Measurements from ENCODE around the gene C1QTNF6. TPM values are rescaled to one million over a fixed set of nuclear protein-coding genes. Genes with fewer than 3 reads are reported as not detected.

C1QTNF6 gene
- total RNA-seq, 1 donor from 2014 or later = 58.3 TPM

DNA sequence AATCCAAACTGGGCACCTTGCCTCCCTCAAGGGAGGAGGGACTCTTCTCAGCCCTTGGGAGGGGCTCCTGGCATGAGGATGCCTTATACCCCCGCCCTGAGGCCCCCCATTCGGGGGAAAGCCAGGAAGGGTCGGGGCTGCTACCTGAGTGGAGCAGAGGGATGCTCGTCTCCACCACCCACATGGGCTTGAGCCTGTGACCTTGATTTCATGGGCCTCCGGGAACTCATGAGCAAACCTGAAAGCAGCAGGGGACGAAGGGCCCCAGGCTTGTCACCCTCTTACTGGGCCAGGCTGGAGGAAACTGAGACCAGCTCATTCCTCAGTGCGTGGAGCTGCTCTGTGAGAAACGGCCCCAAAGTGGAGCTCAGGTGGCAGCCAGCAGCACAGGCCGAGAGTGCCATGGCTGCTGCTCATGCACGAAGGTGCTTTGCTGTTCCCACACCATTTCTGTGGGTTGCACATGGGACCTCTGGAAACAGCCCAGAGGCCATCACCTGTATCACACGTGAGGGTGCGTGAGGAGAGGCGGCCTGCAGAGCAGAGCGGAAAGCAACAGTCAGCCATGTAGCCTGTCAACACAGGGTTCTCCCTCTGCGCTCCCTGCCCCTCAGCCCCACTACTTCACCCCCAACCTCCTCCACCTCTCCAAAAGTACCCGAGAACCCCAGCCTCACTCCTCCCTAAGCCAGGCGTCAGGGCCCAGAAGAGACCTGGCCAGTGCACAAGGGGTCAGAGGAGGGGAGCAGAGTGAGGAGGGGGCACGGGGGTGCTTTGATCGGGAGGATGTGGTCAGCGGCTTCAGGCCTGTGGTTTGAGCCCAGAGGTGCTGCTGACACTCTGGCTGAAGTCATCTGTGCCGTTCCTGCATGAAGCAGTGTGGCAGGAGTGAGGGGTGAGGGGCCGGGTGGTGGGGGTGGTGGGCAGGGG lies 24.2 kb downstream of the C1QTNF6 start:
- Mint-ChIP-seq H3K4me3 (no peak overlapping the region), H3K27me3 (ENCODE audit: low read depth) (peaks cover 6% of the 10 kb centered on the region), H3K36me3 (no peaks in the 10 kb centered on the region), H3K4me1 (peaks cover 3% of the 10 kb centered on the region), H3K27ac (no peak overlapping the region), H3K9me3 (no peaks in the 10 kb centered on the region)
- no peak for DNase-seq (ENCODE audit: low spot score in 2 of 2, unreplicated experiment in 2 of 2)
- TF ChIP-seq, protein P1, sequence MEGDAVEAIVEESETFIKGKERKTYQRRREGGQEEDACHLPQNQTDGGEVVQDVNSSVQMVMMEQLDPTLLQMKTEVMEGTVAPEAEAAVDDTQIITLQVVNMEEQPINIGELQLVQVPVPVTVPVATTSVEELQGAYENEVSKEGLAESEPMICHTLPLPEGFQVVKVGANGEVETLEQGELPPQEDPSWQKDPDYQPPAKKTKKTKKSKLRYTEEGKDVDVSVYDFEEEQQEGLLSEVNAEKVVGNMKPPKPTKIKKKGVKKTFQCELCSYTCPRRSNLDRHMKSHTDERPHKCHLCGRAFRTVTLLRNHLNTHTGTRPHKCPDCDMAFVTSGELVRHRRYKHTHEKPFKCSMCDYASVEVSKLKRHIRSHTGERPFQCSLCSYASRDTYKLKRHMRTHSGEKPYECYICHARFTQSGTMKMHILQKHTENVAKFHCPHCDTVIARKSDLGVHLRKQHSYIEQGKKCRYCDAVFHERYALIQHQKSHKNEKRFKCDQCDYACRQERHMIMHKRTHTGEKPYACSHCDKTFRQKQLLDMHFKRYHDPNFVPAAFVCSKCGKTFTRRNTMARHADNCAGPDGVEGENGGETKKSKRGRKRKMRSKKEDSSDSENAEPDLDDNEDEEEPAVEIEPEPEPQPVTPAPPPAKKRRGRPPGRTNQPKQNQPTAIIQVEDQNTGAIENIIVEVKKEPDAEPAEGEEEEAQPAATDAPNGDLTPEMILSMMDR (IDR thresholded peaks at IDR 0.05; ENCODE audit: unreplicated experiment) = no peak

DNA sequence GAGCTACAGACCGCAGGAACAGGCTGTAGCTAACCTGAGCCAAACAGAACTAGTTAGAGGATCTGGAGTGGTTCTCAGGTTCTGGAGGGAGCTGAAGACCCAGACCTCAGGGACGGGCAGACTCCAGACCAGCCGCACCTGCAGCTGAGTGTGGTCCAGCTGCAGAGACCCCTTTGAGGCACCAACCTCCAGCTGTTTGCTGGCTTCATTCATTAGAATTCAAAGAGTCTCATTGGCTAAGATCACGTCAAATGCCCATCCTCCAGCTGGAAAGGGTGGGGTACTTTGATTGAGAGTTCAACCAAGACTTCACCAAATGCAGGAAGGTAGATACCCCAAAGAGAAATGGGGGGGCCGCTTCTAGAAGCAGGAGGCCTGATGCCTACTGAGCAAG lies 25.0 kb downstream of the C1QTNF6 start:
- peaks cover 6% of the 10 kb centered on the region for H3K27me3 Mint-ChIP-seq (ENCODE audit: low read depth)
- no peak for DNase-seq (ENCODE audit: low spot score in 2 of 2, unreplicated experiment in 2 of 2)
- peaks cover 3% of the 10 kb centered on the region for H3K4me1 Mint-ChIP-seq
- TF ChIP-seq, protein P1 (IDR thresholded peaks at IDR 0.05; ENCODE audit: unreplicated experiment) = no peak
- no peak overlapping the region for H3K27ac Mint-ChIP-seq
- no peaks in the 10 kb centered on the region for H3K9me3 Mint-ChIP-seq
- no peak overlapping the region for H3K4me3 Mint-ChIP-seq
- no peaks in the 10 kb centered on the region for H3K36me3 Mint-ChIP-seq

GRCh38 chr22:37162221-37163095 lies 25.6 kb downstream of the C1QTNF6 start:
- no peak overlapping the region for H3K4me3 Mint-ChIP-seq
- no peaks in the 10 kb centered on the region for H3K9me3 Mint-ChIP-seq
- peaks cover 3% of the 10 kb centered on the region for H3K4me1 Mint-ChIP-seq
- no peaks in the 10 kb centered on the region for H3K36me3 Mint-ChIP-seq
- H3K27ac Mint-ChIP-seq = no peak overlapping the region
- TF ChIP-seq, protein P1 (IDR thresholded peaks at IDR 0.05; ENCODE audit: unreplicated experiment) = no peak
- peaks cover 12% of the 10 kb centered on the region for H3K27me3 Mint-ChIP-seq (ENCODE audit: low read depth)
- DNase-seq (ENCODE audit: low spot score in 2 of 2, unreplicated experiment in 2 of 2) = no peak

DNA sequence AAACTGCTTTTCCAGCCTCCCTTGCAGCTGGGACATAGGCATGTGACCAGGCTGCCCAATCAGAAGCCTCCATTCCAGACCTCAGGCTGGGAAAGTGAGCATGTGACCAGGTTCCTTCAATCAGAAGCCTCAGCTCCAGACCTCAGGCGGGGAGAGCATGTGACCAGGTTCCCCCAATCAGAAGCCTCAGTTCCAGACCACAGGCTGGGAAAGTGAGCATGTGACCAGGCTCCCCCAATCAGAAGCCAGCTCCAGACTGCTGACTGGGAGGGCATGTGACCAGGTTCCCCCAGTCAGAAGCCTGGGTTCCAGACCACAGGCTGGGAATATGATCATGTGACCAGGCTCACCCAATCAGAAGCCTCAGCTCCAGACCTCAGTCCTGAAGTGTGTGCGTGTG lies 26.6 kb downstream of the C1QTNF6 start:
- no peak for DNase-seq (ENCODE audit: low spot score in 2 of 2, unreplicated experiment in 2 of 2)
- H3K27ac Mint-ChIP-seq = no peak overlapping the region
- H3K9me3 Mint-ChIP-seq = no peaks in the 10 kb centered on the region
- H3K4me3 Mint-ChIP-seq = no peak overlapping the region
- TF ChIP-seq, protein P1 (IDR thresholded peaks at IDR 0.05; ENCODE audit: unreplicated experiment) = no peak
- H3K4me1 Mint-ChIP-seq = peaks cover under 1% of the 10 kb centered on the region
- no peaks in the 10 kb centered on the region for H3K36me3 Mint-ChIP-seq
- H3K27me3 Mint-ChIP-seq (ENCODE audit: low read depth) = peaks cover 14% of the 10 kb centered on the region

- Mint-ChIP-seq H3K4me3 (no peak overlapping the region), H3K4me1 (no peaks in the 10 kb centered on the region), H3K27me3 (ENCODE audit: low read depth) (peaks cover 14% of the 10 kb centered on the region), H3K36me3 (no peaks in the 10 kb centered on the region), H3K27ac (no peak overlapping the region), H3K9me3 (no peaks in the 10 kb centered on the region)
- DNase-seq (ENCODE audit: low spot score in 2 of 2, unreplicated experiment in 2 of 2) = no peak
- TF ChIP-seq, protein P1 (IDR thresholded peaks at IDR 0.05; ENCODE audit: unreplicated experiment) = no peak
Measured at GRCh38 chr22:37160027-37160426, 28.0 kb downstream of the C1QTNF6 start.

Measured in mesothelial cell of epicardium (in vitro differentiated cells).